Measurements from ENCODE around the gene ANKS6. TPM values are rescaled to one million over a fixed set of nuclear protein-coding genes. Genes with fewer than 3 reads are reported as not detected.
"Not testable (repeated sequence)": the region's sequence is repeated elsewhere in the genome, so short reads cannot be mapped to it uniquely, and the experiment has no call there.

The ANKS6 gene
- total RNA-seq, 1 donor from 2014 or later, result 8.0 TPM

DNA sequence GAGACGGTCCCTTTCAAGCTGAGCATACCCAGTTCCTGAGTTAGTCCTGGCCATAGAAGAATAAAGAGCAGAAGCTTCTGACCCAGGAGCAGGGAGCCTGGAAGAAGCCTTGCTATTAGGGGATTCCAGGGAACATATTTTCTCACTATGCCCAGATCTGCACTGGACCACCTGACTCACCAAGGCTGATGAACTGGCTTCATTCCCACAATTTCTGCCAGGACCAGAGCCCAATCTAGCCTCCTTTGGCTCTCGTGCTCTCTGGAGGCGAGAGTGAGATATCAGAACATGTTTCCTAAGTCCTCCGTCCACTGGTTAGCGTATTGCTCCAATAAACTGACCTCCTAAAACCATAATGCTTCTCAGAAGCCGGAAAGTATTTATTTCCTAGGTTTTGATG lies 97.5 kb downstream of the ANKS6 start:
- DNase-seq, result no peak

DNA sequence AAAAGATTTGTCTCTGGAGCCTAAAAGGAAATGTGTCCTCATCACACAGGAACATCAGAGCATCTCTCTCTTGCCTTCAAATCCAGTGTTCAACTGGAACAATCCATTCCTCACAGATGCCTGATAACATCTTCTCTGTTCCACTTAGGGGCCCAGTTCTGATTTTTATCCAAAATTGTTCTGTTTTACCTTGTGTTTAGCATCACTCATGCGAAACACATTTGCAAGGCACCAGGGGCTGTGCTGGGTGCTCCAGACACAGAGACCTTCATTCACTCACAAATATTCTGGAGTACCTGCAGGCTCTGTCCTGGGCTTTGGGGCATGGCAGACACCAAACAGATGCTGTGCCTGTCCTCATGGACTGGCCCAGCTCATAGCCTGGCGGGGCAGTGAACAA lies 101.4 kb downstream of the ANKS6 start:
- no peak for DNase-seq

DNA sequence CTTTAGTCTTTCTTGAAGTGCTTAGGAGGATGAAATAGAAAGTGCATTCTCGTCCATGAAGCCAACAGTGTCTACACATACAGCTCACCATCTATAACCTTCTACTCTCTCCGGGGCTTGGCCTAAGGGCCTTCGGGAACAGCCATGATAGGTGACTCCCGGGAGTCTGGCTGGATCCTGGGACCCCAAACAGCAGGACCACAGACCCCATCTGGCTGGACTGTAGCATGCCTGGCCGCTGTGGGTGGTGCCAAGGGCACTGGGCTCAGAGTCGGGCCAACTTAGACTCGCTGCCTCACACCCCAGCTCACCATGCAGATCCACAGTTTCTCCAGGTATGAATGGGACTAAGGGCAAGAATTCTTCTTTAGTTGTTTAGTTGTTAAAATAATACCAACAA lies 104.0 kb downstream of the ANKS6 start:
- DNase-seq, result no peak

DNA sequence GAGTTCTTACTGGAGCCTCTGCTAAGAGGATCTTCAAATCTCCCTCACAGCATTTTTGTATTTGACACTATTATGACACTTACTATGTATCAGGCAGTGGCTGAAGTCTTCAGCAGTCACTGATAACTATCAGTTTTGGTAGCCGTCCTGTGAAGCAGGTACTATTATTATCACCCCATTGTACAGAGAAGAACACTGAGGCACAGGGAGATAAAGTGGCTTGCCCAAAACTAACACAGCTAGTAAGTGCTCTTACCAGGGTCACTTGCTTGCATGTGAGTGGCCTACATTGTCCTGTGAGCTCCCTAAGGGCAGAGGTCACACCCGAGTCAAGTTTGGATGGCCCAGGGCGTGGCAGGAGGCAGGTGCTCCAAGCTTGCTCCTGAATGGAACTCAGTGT lies 104.5 kb downstream of the ANKS6 start:
- DNase-seq, result no peak

DNA sequence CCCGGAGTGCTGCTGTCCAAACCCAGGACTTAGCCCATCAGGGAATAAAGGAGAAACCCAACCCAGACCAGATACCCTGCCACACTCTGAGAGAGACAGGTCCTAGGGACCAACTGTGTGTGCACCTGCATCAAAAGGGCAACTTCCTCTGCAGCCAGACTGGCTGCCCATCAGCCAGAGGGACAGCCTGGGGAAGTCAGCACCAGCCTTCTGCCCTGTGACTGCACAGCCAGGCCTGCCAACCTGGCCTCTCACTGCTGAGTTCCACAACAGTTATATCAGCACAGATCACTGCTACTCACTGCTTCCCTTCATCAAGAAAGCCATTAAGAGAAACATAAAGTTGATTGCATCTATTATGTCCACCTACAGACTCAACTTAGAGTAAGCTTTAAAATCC lies 105.7 kb downstream of the ANKS6 start:
- DNase-seq, result no peak

DNA sequence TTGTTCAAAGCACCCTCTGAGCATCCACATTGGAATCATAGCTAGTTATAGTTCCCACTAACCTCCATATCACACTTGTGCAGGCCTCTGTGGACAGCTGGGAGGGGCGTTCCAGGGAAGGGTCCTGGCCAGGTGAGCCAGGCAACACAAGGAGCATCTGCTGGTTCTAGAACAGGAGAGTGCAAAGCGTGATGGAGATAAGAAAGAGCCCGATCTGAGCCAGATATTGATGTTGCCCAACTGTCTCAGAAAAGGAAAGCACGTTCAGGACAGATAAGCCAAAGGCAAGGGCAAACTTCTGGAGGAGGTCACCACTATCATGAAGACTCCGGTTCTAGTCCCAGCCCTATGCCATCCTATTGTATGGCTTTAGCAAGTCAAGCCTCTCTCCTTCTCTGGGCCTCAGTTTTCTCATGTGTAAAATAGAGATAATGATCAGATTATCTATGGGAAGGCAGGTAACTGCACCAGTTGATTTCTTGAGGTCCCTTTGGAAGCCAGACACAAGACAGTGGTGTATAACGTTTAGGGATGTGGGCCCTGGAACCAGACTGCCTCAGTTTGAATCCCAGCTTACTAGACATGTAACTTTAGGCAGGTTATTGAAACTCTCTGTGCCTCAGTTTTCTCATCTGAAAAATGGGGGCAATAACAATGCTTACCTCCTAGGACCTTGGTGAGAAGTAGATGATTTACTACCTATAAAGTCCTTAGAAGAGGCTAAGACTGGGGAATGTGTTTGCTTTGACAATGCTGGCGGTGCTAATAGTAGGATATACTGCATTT lies 107.5 kb downstream of the ANKS6 start:
- DNase-seq, result no peak

DNA sequence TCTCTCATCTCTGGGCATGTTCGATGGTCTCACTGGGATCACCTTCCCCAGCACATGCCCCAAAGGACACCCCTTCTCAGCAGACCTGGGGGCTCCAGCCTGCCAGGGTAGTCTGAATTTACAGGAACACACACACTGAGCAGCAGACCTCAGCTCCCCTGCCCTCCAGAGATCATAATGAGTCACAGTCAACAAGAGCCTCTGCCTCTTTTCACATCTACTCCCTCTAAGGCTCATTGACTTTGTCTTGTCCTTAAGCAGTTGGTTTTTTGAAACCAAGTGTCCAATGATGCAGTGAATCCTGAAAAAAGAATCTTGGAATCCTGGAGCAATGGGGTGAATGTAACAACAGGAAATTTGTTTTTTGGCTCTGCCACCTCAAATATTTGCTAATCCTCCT lies 108.4 kb downstream of the ANKS6 start:
- DNase-seq, result no peak

DNA sequence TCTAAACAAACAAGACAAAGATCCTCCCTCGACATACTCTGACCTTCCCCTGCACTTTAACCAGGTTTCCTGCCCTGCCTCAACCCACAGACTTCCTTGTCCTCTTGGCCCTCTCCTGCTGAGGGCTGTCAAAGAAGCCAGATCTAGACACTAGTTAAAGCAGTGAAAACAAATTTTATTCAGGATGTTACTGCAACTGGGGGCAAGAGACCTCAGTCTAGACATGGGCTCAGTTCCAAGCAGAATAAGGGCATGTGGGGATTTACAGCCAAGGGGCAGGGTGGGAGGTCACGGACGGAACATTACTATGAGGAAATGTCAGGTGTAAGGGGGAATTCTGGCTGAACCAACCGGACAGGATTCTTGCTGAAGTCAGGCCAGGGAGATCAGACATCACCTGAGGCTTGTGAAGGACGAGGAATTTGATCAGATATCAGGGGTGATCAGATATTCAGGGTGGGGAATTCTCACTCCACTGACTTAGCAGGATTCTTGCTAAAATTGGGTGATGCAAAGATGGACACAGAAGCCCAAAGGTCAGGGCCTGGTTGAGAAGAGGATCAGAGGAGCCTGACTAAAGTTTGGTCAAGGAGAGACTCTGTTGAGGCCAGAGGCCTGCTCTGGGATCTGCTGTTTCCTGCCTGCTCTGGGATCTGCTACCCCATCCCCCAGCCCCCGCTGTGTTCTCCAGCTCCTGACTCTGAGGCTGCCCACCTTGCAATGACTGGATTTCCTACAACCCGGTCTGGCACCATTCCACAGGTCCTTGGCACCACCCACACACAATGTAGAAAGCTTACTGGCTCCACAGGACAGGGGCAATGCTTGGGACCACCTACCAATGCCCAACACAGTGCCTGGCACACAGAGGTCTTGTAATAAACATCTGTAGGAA lies 109.1 kb downstream of the ANKS6 start:
- DNase-seq, result peak; percentile 28

DNA sequence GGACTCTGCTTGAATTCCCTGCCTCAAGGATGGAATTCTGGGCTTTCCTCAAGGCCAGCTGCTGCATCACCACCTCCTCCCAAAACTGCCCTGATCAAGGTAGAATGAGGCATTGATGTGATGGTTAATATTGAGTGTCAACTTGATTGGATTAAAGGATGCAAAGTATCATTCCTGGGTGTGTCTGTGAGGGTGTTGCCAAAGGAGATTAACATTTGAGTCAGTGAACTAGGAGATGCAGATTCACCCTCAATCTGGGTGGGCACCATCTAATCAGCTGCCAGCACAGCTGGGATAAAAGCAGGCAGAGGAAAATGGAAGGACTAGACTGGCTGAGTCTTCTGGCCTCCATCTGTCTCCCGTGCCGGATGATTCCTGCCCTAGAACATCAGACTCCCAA lies 111.5 kb downstream of the ANKS6 start:
- DNase-seq, result not testable (repeated sequence)

Other genes starting within 250 kb of the ANKS6 start
- 0.68 and 1.7 TPM in 2 replicates for gene GABBR2, start 87.6 kb downstream of the ANKS6 start, total RNA-seq
- 0.14 and 0.34 TPM in 2 replicates for gene GALNT12, start 11.1 kb upstream of the ANKS6 start, total RNA-seq
- gene COL15A1, start 147.4 kb upstream of the ANKS6 start, total RNA-seq, result 0.42 and 31.5 TPM in 2 replicates

Data from dermis blood vessel endothelial cell (primary cell).